Embryonic facial prominence (tissue), 1 donor: ENCODE results near the gene CPSF4L.

Experiments used
- DNase-seq: peaks from one replicate; pipeline ENCODE4 v3.0.0-alpha.2; 2016; ENCODE audit errors: extremely low spot score

The CPSF4L gene

GRCh38 chr17:73232587-73233373 lies 28.9 kb downstream of the CPSF4L start:
- no peak for DNase-seq

GRCh38 chr17:73231841-73232586 lies 29.7 kb downstream of the CPSF4L start:
- peak; percentile 91 for DNase-seq

DNA sequence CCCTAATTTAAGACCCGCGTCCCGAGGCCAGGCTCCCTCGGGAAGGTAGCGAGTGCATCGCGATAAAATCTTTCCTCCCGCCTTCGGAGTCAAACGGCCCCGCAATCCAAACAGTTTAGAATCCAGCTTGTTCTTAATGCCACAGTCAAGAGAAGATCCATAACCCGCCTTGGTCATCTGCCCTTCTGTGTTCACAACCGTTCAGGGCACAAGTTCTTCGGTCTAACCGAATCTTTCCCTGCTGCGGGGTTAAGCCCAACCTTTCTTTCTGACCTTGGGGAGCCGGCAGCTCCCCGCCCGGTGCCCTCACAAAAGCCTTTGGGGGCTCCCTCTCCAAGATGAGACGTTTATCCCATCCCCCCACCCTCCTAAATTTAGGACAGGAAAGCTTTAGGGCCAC lies 30.3 kb downstream of the CPSF4L start:
- no peak for DNase-seq

GRCh38 chr17:73230088-73230487 lies 31.6 kb downstream of the CPSF4L start:
- DNase-seq: no peak

DNA sequence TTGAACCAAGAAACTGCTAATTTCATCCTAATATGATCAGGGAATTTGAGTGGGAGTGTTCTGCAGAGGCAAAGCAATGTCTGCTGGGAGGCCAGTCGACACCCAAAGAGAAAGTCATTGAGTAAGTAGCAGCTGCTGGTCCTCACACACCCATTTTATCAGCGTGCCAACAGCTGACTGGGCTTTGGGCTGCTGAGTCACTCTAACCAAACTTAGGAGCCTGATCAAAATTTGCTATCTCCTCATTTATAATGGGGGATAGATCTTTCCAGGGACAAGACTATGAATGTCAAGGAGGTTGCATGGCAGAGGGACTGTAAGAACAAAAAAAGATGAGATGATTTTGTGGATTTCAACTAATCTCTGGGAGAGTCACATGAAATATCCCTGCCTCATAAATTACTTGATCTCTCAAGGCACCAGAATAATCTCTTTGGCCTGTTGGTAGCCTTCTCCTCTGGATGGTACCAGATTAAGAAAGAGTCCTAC lies 32.9 kb downstream of the CPSF4L start:
- DNase-seq: no peak

- DNase-seq: no peak
Measured at GRCh38 chr17:73227944-73228343, 33.7 kb downstream of the CPSF4L start.

DNA sequence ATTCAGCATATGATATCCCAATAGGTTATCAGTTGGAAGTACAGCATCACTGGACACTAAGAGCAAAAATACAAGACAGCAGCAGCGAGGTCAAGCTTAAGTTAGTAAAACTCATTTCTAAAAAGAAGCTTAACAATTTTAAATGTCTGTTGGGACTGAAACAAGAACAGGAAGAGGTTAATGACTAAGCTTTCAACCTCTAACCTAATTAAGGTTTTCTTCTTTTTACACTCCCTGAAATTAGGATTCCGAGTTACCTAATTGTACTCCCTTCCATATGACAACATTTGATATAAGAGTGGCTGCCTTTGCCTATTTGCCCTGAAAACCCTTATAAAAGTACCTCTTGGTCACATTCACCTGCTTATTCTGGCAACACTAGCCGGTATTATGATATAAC lies 34.3 kb downstream of the CPSF4L start:
- DNase-seq: no peak

GRCh38 chr17:73226556-73227172 lies 35.0 kb downstream of the CPSF4L start:
- no peak for DNase-seq

DNA sequence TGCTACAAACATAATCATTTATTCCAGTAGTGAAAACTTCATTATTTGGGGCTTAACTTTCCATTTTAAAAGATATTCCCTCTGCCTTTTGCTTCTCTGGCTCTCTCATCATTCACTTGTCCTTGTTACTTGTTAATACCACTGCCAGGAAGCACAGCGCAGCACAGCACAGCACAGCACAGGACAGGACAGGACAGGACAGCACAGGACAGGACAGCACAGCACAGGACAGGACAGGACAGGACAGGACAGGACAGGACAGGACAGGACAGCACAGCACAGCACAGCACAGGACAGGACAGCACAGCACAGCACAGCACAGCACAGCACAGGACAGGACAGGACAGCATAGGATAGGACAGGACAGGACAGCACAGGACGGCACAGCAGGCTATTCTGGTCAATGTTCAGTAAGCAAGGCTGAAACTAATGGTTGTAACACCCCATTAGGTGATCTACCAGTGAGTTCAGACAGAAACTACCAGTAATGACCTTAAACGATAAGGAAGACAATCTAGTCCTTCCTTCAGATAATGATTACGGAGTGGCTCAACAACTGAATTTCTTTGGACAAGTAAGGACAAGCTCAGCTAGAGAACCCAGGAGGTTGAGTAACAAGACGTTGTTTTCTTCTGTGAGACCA lies 36.9 kb downstream of the CPSF4L start:
- no peak for DNase-seq

- no peak for DNase-seq
Measured at GRCh38 chr17:73224237-73224636, 37.4 kb downstream of the CPSF4L start.

GRCh38 chr17:73223626-73224230 lies 38.0 kb downstream of the CPSF4L start:
- DNase-seq: no peak

GRCh38 chr17:73215447-73215846 lies 46.2 kb downstream of the CPSF4L start:
- DNase-seq: no peak

DNA sequence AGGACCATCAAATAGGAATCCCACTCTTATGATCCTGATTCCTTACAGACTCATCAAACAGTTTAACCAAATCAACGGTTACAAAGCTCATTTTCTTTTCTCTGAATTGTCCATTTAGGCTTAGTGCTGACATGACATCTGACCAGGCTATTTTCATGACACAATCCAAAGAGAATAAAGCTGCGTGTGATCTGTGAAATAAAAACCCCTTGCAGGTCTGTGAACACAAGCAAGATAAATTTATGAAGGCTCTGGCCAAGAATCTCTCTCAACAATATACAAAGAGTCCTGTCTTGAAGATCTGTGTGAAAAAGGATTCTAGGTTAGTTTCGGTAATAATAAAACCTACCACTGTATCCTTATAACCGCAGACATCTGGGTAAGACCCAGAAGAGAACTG lies 46.8 kb downstream of the CPSF4L start:
- DNase-seq: no peak

DNA sequence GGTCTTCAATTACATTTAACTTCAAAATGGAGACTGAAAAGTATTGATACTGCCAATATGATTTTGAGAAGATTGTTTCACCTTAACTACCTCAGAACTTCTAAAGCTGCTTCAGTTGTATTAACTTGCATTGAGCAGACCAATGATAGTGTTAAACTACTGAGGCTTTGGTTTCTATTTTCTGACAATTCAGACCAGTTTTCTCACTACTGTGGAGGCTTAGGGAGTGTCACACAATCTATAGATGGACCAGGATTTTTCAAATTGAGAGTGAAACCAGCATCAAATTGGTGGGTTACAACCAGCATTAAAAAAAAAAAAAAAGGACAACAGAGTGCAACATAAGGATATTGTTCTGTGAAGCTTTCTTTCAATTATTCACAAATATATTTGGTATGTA lies 47.7 kb downstream of the CPSF4L start:
- no peak for DNase-seq

DNA sequence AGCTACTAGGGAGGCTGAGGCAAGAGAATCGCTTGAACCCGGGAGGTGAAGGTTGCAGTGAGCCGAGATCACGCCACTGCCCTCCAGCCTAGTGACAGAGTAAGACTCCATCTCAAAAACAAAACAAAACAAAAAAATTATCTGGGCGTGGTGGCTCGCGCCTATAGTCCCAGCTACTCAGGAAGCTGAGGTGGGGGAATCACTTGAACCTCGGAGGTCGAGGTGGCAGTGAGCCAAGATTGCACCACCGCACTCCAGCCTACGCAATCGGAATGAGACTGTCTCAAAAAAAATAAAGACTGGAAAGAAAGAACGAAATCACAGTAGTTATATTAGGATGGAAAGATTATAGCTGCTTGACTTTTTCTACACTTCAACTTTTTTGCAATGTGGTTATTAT lies 49.9 kb downstream of the CPSF4L start:
- no peak for DNase-seq

DNA sequence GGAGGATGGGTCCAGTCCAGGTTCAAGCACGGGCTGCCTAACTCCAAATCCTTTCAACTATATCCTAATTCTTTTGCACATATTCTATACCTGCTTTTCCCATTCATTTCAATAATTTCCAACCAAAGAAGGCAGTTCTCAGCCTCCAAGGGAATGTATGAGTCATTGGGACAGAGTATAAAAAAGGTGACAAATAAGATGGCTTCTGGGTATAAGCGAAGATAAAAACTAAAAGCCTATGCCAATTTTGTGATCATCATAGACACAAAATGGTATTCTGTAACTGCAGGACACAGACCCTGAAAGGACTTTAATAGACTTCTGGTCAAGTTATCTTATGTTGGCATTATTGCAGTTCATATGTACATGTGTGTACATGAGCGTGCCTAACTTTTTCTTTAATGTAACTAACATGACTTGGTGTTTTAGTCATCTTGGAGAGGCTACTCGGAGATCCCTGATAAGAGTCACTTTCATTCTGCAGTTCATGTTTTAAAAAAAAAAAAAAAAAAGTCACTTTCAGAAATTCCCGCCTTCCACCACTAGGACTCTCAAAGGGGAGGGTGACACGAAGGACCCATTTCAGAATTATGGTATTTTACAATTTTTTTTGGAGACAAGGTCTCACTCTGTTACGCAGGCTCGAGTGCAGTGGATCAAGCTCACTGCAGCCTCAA lies 51.5 kb downstream of the CPSF4L start:
- DNase-seq: no peak

DNA sequence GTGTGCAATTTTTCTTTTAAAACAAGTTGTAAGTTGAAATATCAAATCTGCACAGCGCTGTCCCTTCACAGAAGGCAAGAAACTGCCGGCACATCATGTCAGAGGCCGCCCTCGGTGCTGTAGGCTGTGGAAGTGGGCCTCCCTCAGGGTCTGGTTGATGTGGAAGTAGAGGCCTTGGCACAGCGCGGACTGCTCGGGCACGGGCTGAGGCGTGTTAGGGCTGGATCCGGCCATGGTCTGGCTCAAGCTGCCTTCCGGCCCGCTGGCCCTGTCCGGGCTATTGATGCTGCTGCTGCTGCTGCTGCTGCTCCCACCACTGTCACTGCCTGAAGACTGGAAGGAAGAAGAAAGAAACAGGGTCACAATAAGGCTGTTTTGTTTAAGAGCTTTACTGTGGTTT lies 52.2 kb downstream of the CPSF4L start:
- DNase-seq: no peak

- no peak for DNase-seq
Measured at GRCh38 chr17:73208139-73208827, 53.4 kb downstream of the CPSF4L start.

GRCh38 chr17:73205459-73205961 lies 56.2 kb downstream of the CPSF4L start:
- no peak for DNase-seq

GRCh38 chr17:73203788-73204479 lies 57.7 kb downstream of the CPSF4L start:
- no peak for DNase-seq
